Loucy (cell line): Measurements from ENCODE around the gene SCAPER.

ENCODE experiments used
- H2AFZ ChIP-seq: fragments of 200-600 bp; sonication (generic); 2 replicates; pipeline ENCODE4 v1.6.0; 2016; ENCODE audit warnings: antibody characterized with exemption, mild to moderate bottlenecking, low read length, moderate library complexity
- H3F3A ChIP-seq: fragments of 200-600 bp; 2 replicates; pipeline ENCODE4 v1.6.0; 2016; ENCODE audit warnings: antibody characterized with exemption, low read depth, mild to moderate bottlenecking
- H3K27me3 ChIP-seq: fragments of 200-600 bp; sonication (generic); 2 replicates; pipeline ENCODE4 v1.6.1; 2014; ENCODE audit warnings: low read length, mild to moderate bottlenecking; ENCODE audit not compliant: insufficient read depth, poor library complexity, severe bottlenecking
- H3K36me3 ChIP-seq: fragments of 200-600 bp; sonication (generic); 2 replicates; pipeline ENCODE4 v1.6.1; 2016; ENCODE audit warnings: low read length; ENCODE audit not compliant: insufficient read depth
- H3K4me1 ChIP-seq: fragments of 200-600 bp; sonication (generic); 2 replicates; pipeline ENCODE4 v1.5.1; 2014; ENCODE audit warnings: low read length, mild to moderate bottlenecking; ENCODE audit not compliant: insufficient read depth, poor library complexity, severe bottlenecking
- H3K4me2 ChIP-seq: fragments of 200-600 bp; sonication (generic); 2 replicates; pipeline ENCODE4 v1.6.0; 2014; ENCODE audit warnings: antibody characterized with exemption, low read length, low read depth, mild to moderate bottlenecking; ENCODE audit not compliant: poor library complexity, severe bottlenecking
- H3K4me3 ChIP-seq: fragments of 200-600 bp; sonication (generic); 2 replicates; pipeline ENCODE4 v1.5.1; 2014; ENCODE audit warnings: low read length, mild to moderate bottlenecking, mixed read lengths; ENCODE audit not compliant: poor library complexity, severe bottlenecking
- H3K79me2 ChIP-seq: fragments of 200-600 bp; sonication (generic); 2 replicates; pipeline ENCODE4 v1.6.1; 2014; ENCODE audit warnings: low read length; ENCODE audit not compliant: insufficient read depth
- H3K9ac ChIP-seq: fragments of 200-600 bp; sonication (generic); 2 replicates; pipeline ENCODE4 v1.6.0; 2014; ENCODE audit warnings: mild to moderate bottlenecking, low read depth, low read length, moderate library complexity; ENCODE audit not compliant: poor library complexity, severe bottlenecking
- H3K9me2 ChIP-seq: fragments of 200-600 bp; sonication (generic); replicated peaks from 2 replicates; pipeline ENCODE4 v1.6.1; 2016; ENCODE audit warnings: low read depth, low read length, mixed read lengths
- H3K9me3 ChIP-seq: fragments of 200-600 bp; sonication (generic); 2 replicates; pipeline ENCODE4 v1.6.1; 2014; ENCODE audit warnings: mild to moderate bottlenecking, antibody characterized with exemption, low read length, low read depth; ENCODE audit not compliant: insufficient read depth
- H4K20me1 ChIP-seq: fragments of 200-600 bp; sonication (generic); 2 replicates; pipeline ENCODE4 v1.6.0; 2014; ENCODE audit warnings: antibody characterized with exemption, low read length, mild to moderate bottlenecking; ENCODE audit not compliant: insufficient read depth, poor library complexity, severe bottlenecking
- EZH2phosphoT487 ChIP-seq: fragments of 200-600 bp; IDR thresholded peaks from 2 replicates; pipeline ENCODE4 v1.6.1; 2018; ENCODE audit warnings: antibody characterized with exemption, mild to moderate bottlenecking, moderate library complexity, borderline replicate concordance
- TF ChIP-seq, protein P1 (sequence below): fragments of 200-600 bp; sonication (generic); conservative IDR thresholded peaks from 2 replicates; pipeline ENCODE4 v1.5.1; 2014; ENCODE audit warnings: mild to moderate bottlenecking, antibody characterized with exemption, low read length

SCAPER gene

DNA sequence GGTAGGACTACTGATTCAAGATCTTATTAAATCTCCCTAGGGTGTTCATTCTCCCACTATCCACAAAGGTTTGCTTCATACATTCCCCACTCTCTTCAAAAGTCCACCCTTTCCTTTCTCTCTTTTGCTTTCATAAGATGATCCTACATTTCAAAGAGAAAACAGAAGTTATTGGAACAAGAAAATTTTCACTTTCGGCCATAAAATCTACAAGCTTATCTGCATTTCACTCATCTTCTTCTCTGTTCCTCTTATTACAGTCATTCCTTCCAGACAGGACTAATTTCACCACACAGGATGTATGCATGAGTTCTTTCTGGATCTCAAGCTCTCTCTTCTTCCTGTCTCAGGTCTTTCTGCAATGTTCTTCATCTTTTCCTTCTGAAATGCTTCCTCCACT is 329.9 kb downstream of the SCAPER start:
- no peak overlapping the region for H3K4me3 ChIP-seq
- H3K27me3 ChIP-seq = no peaks in the 10 kb centered on the region
- H3K9ac ChIP-seq = no peak overlapping the region
- no peak overlapping the region for H2AFZ ChIP-seq
- H3K36me3 ChIP-seq = peaks cover 2% of the 10 kb centered on the region; the same call in 1 of the 2 replicates
- TF ChIP-seq, protein P1, sequence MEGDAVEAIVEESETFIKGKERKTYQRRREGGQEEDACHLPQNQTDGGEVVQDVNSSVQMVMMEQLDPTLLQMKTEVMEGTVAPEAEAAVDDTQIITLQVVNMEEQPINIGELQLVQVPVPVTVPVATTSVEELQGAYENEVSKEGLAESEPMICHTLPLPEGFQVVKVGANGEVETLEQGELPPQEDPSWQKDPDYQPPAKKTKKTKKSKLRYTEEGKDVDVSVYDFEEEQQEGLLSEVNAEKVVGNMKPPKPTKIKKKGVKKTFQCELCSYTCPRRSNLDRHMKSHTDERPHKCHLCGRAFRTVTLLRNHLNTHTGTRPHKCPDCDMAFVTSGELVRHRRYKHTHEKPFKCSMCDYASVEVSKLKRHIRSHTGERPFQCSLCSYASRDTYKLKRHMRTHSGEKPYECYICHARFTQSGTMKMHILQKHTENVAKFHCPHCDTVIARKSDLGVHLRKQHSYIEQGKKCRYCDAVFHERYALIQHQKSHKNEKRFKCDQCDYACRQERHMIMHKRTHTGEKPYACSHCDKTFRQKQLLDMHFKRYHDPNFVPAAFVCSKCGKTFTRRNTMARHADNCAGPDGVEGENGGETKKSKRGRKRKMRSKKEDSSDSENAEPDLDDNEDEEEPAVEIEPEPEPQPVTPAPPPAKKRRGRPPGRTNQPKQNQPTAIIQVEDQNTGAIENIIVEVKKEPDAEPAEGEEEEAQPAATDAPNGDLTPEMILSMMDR = no peak
- no peak for TF ChIP-seq EZH2phosphoT487
- peaks cover 12% of the 10 kb centered on the region for H3K4me1 ChIP-seq
- H3K4me2 ChIP-seq = no peak overlapping the region
- no peaks in the 10 kb centered on the region for H3K9me2 ChIP-seq
- no peaks in the 10 kb centered on the region for H3K79me2 ChIP-seq
- H4K20me1 ChIP-seq = no peaks in the 10 kb centered on the region
- no peaks in the 10 kb centered on the region for H3F3A ChIP-seq
- no peaks in the 10 kb centered on the region for H3K9me3 ChIP-seq

DNA sequence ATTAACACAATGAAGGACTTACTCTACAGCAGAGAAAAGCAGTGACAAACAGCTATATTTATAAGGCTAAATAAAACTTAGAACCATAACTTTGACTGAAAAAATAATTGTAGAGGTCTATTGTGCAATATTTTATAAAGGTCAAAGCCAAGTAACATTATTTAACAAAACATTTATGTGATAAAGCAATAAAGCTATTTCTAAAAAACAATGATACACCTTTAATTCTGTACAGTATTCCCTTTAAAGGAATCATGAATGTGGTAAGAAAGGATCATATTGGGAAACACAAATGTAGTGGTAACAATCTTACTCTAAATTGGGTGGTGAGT is 332.2 kb downstream of the SCAPER start:
- H3K4me3 ChIP-seq = no peak overlapping the region
- H3K27me3 ChIP-seq = no peaks in the 10 kb centered on the region
- H3K9ac ChIP-seq = no peak overlapping the region
- peaks cover 12% of the 10 kb centered on the region for H3K4me1 ChIP-seq
- no peaks in the 10 kb centered on the region; the same call in 1 of the 2 replicates for H3F3A ChIP-seq
- H3K36me3 ChIP-seq = peaks cover 7% of the 10 kb centered on the region; the same call in 1 of the 2 replicates
- no peak overlapping the region for H2AFZ ChIP-seq
- TF ChIP-seq, protein P1 = no peak
- no peak for TF ChIP-seq EZH2phosphoT487
- H4K20me1 ChIP-seq = no peaks in the 10 kb centered on the region
- no peaks in the 10 kb centered on the region for H3K9me2 ChIP-seq
- no peak overlapping the region for H3K4me2 ChIP-seq
- no peaks in the 10 kb centered on the region; the same call in 1 of the 2 replicates for H3K9me3 ChIP-seq
- no peaks in the 10 kb centered on the region for H3K79me2 ChIP-seq

DNA sequence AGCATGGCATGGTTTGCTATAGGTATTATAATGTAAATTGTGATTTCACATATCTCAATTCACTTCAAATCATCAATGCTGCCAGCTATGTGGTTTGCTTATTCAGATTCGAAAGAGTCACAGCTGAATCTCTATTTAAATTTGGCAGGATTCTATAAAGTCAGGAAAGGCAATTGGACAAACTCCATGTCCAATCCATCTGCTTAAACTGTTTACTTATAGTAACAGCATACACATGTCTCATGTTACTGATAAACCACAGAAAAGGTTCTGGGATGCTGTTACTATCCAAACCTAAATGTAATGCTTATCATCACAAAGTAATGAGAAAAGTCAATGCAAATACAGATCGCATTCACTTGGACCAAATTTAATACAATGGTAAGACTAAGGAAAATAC is 338.9 kb downstream of the SCAPER start:
- H3K36me3 ChIP-seq = peaks cover 7% of the 10 kb centered on the region; the same call in 1 of the 2 replicates
- no peaks in the 10 kb centered on the region; the same call in 1 of the 2 replicates for H3K9me3 ChIP-seq
- no peak overlapping the region for H3K9ac ChIP-seq
- H2AFZ ChIP-seq = no peak overlapping the region
- no peak overlapping the region for H3K4me3 ChIP-seq
- H3K9me2 ChIP-seq = no peaks in the 10 kb centered on the region
- H4K20me1 ChIP-seq = no peaks in the 10 kb centered on the region
- TF ChIP-seq, protein P1 = no peak
- no peak for TF ChIP-seq EZH2phosphoT487
- H3K4me2 ChIP-seq = no peak overlapping the region
- no peaks in the 10 kb centered on the region for H3K79me2 ChIP-seq
- H3K27me3 ChIP-seq = no peaks in the 10 kb centered on the region
- H3F3A ChIP-seq = no peaks in the 10 kb centered on the region; the same call in 1 of the 2 replicates
- H3K4me1 ChIP-seq = peaks cover 5% of the 10 kb centered on the region
